NCI-H526 (cell line): ENCODE results near the gene PTPN4.

Experiments
- DNase-seq, 2 experiments: peaks; one replicate each; lab custom pipeline; 2025; lab: John Stamatoyannopoulos, UW

The PTPN4 gene

GRCh38 chr2:119857742-119858141 lies 98.0 kb downstream of the PTPN4 start:
- DNase-seq, result no peak

GRCh38 chr2:119859528-119859927 lies 99.8 kb downstream of the PTPN4 start:
- no peak for DNase-seq

- DNase-seq, result no peak
Measured at GRCh38 chr2:119860924-119861323, 101.2 kb downstream of the PTPN4 start.

DNA sequence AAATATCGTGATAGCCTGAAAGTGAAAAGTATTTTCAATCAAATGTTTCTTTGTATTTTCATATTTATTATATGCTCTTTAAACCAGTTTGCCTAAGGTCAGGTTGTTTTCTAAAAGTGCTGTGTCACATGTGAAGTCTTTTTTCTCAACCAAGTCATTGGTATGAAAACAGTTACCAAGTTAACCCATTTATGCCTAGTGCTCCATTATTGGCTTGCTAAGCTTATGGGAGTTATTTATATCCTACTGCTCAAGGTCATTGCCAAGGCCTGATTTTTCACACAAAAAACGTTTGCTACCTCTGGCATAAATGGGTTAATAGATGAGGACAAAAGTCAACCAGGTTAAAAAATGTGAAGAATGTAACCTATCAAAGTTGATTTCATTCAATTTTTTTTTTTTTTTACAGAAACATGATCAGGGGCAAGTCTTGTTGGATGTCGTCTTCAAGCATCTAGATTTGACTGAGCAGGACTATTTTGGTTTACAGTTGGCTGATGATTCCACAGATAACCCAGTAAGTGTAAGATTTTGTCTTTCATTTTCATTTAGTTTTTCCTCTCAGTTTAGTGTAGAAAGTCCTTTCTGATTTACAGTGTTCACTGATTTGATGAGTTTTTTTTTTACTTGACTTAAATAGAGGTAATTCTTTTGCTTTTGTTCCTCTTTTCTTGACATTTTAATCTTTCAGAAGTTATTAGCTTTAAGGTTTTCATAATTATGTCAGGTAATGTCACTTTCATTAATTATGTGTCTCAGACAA lies 102.6 kb downstream of the PTPN4 start:
- DNase-seq, result no peak

GRCh38 chr2:119864318-119864717 lies 104.6 kb downstream of the PTPN4 start:
- DNase-seq, result no peak

DNA sequence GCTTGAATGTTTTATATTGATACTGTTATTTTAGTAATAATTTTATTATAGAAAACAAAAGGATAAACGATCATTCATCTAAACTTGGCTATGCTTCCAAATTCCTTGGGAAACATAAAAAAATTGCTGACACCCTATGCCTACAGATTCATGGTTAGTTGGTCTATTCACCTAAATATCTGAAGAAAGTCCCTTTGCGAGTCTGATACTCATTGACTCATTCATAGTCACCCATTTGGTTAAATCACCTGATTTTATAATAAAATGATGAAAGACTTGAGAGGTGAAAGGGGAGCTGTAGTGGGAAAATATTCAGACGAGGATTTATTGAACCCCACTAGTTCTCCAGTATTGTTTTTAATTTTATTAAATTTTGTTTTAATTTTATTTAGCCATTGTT lies 112.0 kb downstream of the PTPN4 start:
- no peak for DNase-seq

- DNase-seq, result no peak
Measured at GRCh38 chr2:119873350-119874315, 113.9 kb downstream of the PTPN4 start.

DNA sequence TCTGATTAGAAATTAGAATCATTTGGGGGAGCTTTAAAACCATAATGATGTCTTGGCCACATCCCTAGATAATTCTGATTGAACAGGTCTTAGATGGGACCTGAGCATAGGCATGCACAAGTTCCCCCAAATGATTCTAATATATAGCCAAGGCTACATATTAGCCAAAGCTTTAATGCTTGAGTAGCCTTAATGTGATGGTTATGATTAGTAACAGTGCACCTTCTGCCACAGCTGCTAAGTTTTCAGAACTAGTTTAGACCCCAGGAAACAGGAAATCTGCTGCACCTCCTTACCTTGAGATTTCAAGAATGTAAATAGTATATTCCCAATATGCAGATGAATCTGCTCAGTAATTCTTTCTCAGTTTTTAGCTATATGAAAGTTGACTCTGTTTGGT lies 119.8 kb downstream of the PTPN4 start:
- no peak for DNase-seq

DNA sequence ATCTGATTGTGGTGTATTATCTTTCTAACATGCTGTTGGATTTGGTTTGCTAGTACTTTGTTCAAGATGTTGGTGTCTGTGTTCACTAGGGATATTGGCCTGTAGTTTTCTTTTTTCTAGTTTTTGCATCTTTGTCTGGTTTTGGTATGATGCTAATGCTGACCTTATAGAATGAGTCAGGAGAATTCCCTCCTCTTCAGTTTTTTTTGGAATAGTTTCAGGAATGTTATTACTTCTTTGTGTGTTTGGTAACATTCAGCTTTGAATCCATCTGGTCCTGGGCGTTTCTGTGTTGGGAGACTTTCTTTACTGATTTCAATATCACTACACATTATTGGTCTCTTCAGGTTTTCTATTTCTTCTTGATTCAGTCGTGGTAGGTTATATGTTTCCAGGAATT lies 129.0 kb downstream of the PTPN4 start:
- DNase-seq, result no peak

- no peak for DNase-seq
Measured at GRCh38 chr2:119897736-119898395, 138.1 kb downstream of the PTPN4 start.

DNA sequence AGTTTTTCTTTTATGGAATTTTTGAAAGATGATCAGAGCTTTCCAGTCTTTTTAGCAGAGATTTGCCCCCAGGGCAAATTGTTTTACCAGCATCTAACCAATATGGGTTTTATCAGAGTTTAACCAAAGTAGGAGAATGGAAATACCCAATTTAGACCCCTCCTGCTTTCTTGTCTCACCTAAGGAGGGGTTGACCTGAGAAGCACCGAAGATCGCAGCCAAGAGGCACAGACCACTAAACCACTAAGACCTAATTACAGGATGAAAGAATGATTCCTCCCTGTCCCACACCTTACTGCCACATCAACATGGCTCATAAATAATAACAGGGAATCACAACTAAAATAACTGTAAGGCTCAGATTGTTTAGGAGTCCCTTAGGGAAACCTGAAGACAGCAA lies 141.3 kb downstream of the PTPN4 start:
- DNase-seq, result no peak

DNA sequence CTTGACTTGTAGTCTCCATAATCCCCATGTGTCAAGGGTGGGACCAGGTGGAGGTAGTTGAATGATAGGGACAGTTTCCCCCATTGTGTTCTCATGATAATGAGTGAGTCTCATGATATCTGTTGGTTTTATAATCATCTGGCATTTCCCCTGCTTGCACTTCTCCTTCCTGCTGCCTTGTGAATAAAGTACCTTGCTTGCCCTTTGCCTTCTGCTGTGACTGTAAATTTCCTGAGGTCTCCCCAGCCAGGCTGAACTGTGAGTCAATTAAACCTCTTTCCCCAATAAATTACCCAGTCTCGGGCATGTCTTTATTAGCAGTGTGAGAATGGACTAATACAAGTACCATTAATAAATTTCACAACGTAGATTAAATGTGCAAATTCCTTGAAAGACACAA lies 150.8 kb downstream of the PTPN4 start:
- DNase-seq, result no peak

GRCh38 chr2:119914266-119914665 lies 154.5 kb downstream of the PTPN4 start:
- DNase-seq, result no peak

DNA sequence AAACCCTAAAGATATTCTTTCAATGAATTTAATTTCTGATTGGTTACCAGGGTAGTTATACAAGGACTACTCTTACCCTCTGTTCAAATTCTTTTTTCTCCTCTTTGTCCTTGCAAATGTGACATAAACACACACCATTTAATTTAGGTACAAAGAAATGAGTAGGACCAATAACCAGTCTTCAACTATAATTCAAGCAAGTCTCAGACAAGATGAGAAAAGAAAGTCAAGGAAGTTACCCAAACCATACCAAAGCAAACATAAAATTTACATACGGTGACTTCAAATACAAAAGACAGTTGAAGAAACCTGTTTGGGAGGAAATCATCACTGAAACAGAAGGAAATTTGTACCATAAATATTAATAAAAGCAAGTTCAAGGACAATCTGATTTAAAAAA lies 162.1 kb downstream of the PTPN4 start:
- no peak for DNase-seq

GRCh38 chr2:119922699-119923098 lies 163.0 kb downstream of the PTPN4 start:
- DNase-seq, result no peak

DNA sequence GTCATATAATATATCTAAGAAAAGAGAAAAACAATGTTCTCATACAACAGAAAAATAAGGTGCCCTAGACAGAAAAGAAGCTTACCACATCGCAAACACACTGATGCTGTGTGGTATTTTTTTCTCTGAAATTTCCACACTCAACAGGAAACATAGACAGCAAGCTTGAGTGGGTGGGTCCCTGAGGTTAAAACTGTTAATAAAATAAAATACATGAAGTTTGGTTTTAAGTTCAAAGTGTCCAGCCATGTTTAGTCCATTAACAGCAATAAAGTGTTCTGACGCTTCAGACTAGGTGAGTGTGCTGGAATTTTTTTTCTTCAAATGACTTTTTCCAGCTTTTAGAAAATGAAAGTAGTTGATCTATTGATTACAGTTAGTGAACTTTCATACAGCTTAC lies 169.8 kb downstream of the PTPN4 start:
- no peak for DNase-seq

- no peak for DNase-seq
Measured at GRCh38 chr2:119932809-119933208, 173.1 kb downstream of the PTPN4 start.

- no peak for DNase-seq
Measured at GRCh38 chr2:119934319-119934718, 174.6 kb downstream of the PTPN4 start.

- DNase-seq, result no peak
Measured at GRCh38 chr2:119937680-119938079, 178.0 kb downstream of the PTPN4 start.

DNA sequence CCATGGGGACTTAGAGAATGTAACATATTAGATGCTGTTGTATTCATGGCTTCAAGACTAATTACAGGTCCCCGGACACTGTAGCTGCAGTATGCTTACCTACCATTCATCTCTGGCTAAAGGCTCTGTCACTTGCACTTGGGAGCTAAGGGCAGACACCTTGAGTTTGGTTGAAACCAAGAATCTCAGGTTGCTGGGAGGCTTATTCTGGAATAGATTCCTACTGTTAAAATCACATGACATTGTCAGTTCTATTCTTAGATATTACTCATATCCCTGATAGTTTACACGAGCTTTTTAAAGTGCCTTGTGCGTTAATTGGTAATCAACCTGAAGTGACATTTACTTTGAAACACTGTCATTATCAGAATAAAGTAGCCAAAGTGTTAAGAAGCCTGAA lies 180.2 kb downstream of the PTPN4 start:
- no peak for DNase-seq

DNA sequence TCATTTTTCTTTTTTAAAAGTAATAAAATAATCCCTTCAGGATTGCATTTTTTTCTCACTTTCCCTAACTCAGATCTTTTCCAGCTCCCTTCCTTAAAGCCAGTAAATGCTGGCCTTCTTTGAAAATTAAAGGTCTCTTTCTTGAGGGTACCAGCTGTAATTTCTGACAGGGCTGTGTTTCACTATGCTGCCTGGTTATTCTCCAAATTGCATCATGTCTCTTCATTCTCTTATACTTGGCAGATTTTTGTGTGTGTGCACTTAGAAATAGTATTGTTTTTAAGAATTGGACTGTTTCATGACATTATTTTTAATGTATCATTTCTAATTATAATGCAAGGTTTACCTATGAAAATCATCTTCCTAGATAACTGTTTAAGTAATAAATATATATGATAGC lies 181.1 kb downstream of the PTPN4 start:
- no peak for DNase-seq

- DNase-seq, result no peak
Measured at GRCh38 chr2:119941388-119941787, 181.7 kb downstream of the PTPN4 start.
